HepG2 (cell line): Measurements from ENCODE around the gene PNKD. TPM values are rescaled to one million over a fixed set of nuclear protein-coding genes. Genes with fewer than 3 reads are reported as not detected.

Source experiments
- ATF5 ChIP-seq: sonication (generic); formaldehyde crosslinking; IDR thresholded peaks from 2 replicates; pipeline ENCODE4 v1.4.0; 2020; ENCODE audit warnings: mild to moderate bottlenecking, low read depth, missing genetic modification reagents
- CREM ChIP-seq, 2 experiments: sonication (generic) in 1 of 2; formaldehyde crosslinking in 1 of 2; IDR thresholded peaks; 2 replicates each; pipeline versions ENCODE4 v1.4.0 to v1.6.1; 2016 to 2020; ENCODE audit warnings: antibody characterized with exemption in 1 of 2, mild to moderate bottlenecking in 1 of 2, missing genetic modification reagents in 1 of 2
- GATA4 ChIP-seq: sonication (generic); IDR thresholded peaks from 2 replicates; pipeline ENCODE4 v1.6.1; 2016; ENCODE audit warnings: antibody characterized with exemption, low read depth, borderline replicate concordance
- GTF3A ChIP-seq: sonication (generic); formaldehyde crosslinking; conservative IDR thresholded peaks from 2 replicates; pipeline ENCODE4 v1.4.0; 2020; ENCODE audit warnings: mild to moderate bottlenecking, missing genetic modification reagents
- HNRNPUL1 ChIP-seq: fragments of 200-400 bp; formaldehyde crosslinking; IDR thresholded peaks from 2 replicates; pipeline ENCODE4 v1.6.1; 2017; ENCODE audit warnings: low read depth, mild to moderate bottlenecking, low read length, moderate library complexity
- IKZF1 ChIP-seq: fragments of 450-650 bp; IDR thresholded peaks from 2 replicates; pipeline ENCODE4 v1.7.1; 2016
- JUND ChIP-seq: sonication (generic); formaldehyde crosslinking; IDR thresholded peaks from 2 replicates; pipeline ENCODE4 v1.8.0; 2022; ENCODE audit warnings: mild to moderate bottlenecking, missing genetic modification reagents
- KDM6A ChIP-seq: IDR thresholded peaks from 2 replicates; pipeline ENCODE4 v1.6.1; 2016; ENCODE audit warnings: low read depth
- KLF16 ChIP-seq, 2 experiments: sonication (generic) in 1 of 2; formaldehyde crosslinking in 1 of 2; IDR thresholded peaks; 2 replicates each; pipeline versions ENCODE4 v1.6.1 to v1.8.0; 2016 to 2023; ENCODE audit warnings: missing genetic modification reagents in 2 of 2, missing compliant biosample characterization in 1 of 2
- MED13 ChIP-seq: sonication (generic); formaldehyde crosslinking; IDR thresholded peaks from 2 replicates; pipeline ENCODE4 v1.5.0; 2020; ENCODE audit warnings: missing genetic modification reagents
- MEIS1 ChIP-seq: sonication (generic); formaldehyde crosslinking; IDR thresholded peaks from 2 replicates; pipeline ENCODE4 v1.9.0; 2021; ENCODE audit warnings: mild to moderate bottlenecking, missing genetic modification reagents, moderate library complexity, borderline replicate concordance
- MIER3 ChIP-seq: IDR thresholded peaks from 2 replicates; pipeline ENCODE4 v1.6.1; 2016; ENCODE audit warnings: missing compliant biosample characterization, borderline replicate concordance
- MNT ChIP-seq: fragments of 450-650 bp; IDR thresholded peaks from 2 replicates; pipeline ENCODE4 v1.6.1; 2016
- MXD4 ChIP-seq: IDR thresholded peaks from 2 replicates; pipeline ENCODE4 v1.6.1; 2016; ENCODE audit warnings: mild to moderate bottlenecking, missing biosample characterization, missing genetic modification reagents
- MYPOP ChIP-seq: sonication (generic); formaldehyde crosslinking; IDR thresholded peaks from 2 replicates; pipeline ENCODE4 v1.8.1; 2023; ENCODE audit warnings: mild to moderate bottlenecking, moderate library complexity, missing genetic modification reagents
- NFRKB ChIP-seq: fragments of 450-650 bp; IDR thresholded peaks from 2 replicates; pipeline ENCODE4 v1.6.1; 2017
- PAWR ChIP-seq: sonication (generic); formaldehyde crosslinking; IDR thresholded peaks from 2 replicates; pipeline ENCODE4 v1.4.0; 2020; ENCODE audit warnings: missing genetic modification reagents, mild to moderate bottlenecking, borderline replicate concordance
- RAD21 ChIP-seq: fragments of 450-650 bp; formaldehyde crosslinking; IDR thresholded peaks from 2 replicates; pipeline ENCODE4 v1.5.0; 2020; ENCODE audit warnings: mild to moderate bottlenecking
- SNAPC5 ChIP-seq: sonication (generic); formaldehyde crosslinking; IDR thresholded peaks from 2 replicates; pipeline ENCODE4 v1.8.1; 2023; ENCODE audit warnings: mild to moderate bottlenecking, missing genetic modification reagents, borderline replicate concordance
- SRF ChIP-seq: IDR thresholded peaks from 2 replicates; pipeline ENCODE4 v1.6.1; 2011; ENCODE audit warnings: mild to moderate bottlenecking, low read depth, low read length, moderate library complexity
- TAF1 ChIP-seq: sonication (generic); formaldehyde crosslinking; IDR thresholded peaks from 2 replicates; pipeline ENCODE4 v1.4.0; 2020; ENCODE audit warnings: missing genetic modification reagents
- TCF7 ChIP-seq: sonication (generic); IDR thresholded peaks from 2 replicates; pipeline ENCODE4 v1.6.1; 2016; ENCODE audit warnings: antibody characterized with exemption, low read depth
- THAP11 ChIP-seq: IDR thresholded peaks from 2 replicates; pipeline ENCODE4 v1.6.1; 2016; ENCODE audit warnings: missing biosample characterization, missing genetic modification reagents
- XRCC5 ChIP-seq: fragments of 200-400 bp; formaldehyde crosslinking; optimal IDR thresholded peaks from 2 replicates; pipeline ENCODE3; 2017; ENCODE audit warnings: mild to moderate bottlenecking, low read length
- ZNF17 ChIP-seq: sonication (generic); formaldehyde crosslinking; IDR thresholded peaks from 2 replicates; pipeline ENCODE4 v1.5.0; 2020; ENCODE audit warnings: mild to moderate bottlenecking, missing genetic modification reagents
- ZNF33A ChIP-seq: sonication (generic); formaldehyde crosslinking; IDR thresholded peaks from 2 replicates; pipeline ENCODE4 v1.5.1; 2020; ENCODE audit warnings: missing genetic modification reagents, mild to moderate bottlenecking, moderate library complexity, borderline replicate concordance
- ZNF382 ChIP-seq: sonication (generic); formaldehyde crosslinking; IDR thresholded peaks from 2 replicates; pipeline ENCODE4 v1.5.0; 2020; ENCODE audit warnings: missing genetic modification reagents, mild to moderate bottlenecking, borderline replicate concordance
- ZNF460 ChIP-seq: sonication (generic); formaldehyde crosslinking; IDR thresholded peaks from 2 replicates; pipeline ENCODE4 v1.5.1; 2020; ENCODE audit warnings: missing genetic modification reagents, mild to moderate bottlenecking, borderline replicate concordance
- ZNF557 ChIP-seq: sonication (generic); formaldehyde crosslinking; IDR thresholded peaks from 2 replicates; pipeline ENCODE4 v1.4.0; 2020; ENCODE audit warnings: missing genetic modification reagents
- ZNF563 ChIP-seq: sonication (generic); formaldehyde crosslinking; IDR thresholded peaks from 2 replicates; pipeline ENCODE4 v1.8.0; 2022; ENCODE audit warnings: mild to moderate bottlenecking, moderate library complexity, missing genetic modification reagents
- ZNF615 ChIP-seq: sonication (generic); formaldehyde crosslinking; IDR thresholded peaks from 2 replicates; pipeline ENCODE4 v1.5.0; 2020; ENCODE audit warnings: mild to moderate bottlenecking, missing genetic modification reagents, borderline replicate concordance
- ZNF781 ChIP-seq: sonication (generic); formaldehyde crosslinking; IDR thresholded peaks from 2 replicates; pipeline ENCODE4 v1.5.1; 2020; ENCODE audit warnings: borderline replicate concordance, mild to moderate bottlenecking, missing genetic modification reagents; ENCODE audit errors: not compliant biosample characterization
- polyA plus RNA-seq, 8 experiments: library from polyadenylated mRNA; depleted of rRNA in 3 of 8; stranded (reverse) in 7 of 8; unstranded in 1 of 8; fragments of >200 nt; fragmentation: Illumina TruSeq in 4 of 8; extraction: Trizol in 4 of 8; gene quantifications; 2 replicates each; pipeline versions ENCODE4 v1.2.1 to v1.2.3, GENCODE V29; 2011 to 2016; ENCODE audit warnings: low read depth in 4 of 8, missing spikeins in 1 of 8, mixed read lengths in 1 of 8; ENCODE audit not compliant: insufficient read depth in 1 of 8
- total RNA-seq, 5 experiments: library from RNA; depleted of rRNA; stranded (reverse); fragments of >200 nt; fragmentation: Illumina TruSeq; extraction: Trizol; gene quantifications; 2 replicates each; pipeline ENCODE4 v1.2.3, GENCODE V29; 2016; ENCODE audit warnings: low read depth in 1 of 5

The PNKD gene
- total and polyA plus RNA-seq, 2 of the 13 experiments (the other 11 are each of a cell fraction or from before 2014, with no cell fraction given), result 55.9 to 80.4 TPM

GRCh38 chr2:218296847-218297246, 26.5 kb downstream of the PNKD start (continued):
- TF ChIP-seq MEIS1 (CRISPR knock-in tag) (no peak), MXD4 (CRISPR knock-in tag) (no peak), GATA4 (no peak), ZNF33A (no peak), TCF7 (no peak), IKZF1 (no peak), NFRKB (no peak), ZNF557 (CRISPR knock-in tag) (no peak), HNRNPUL1 (no peak), SNAPC5 (CRISPR knock-in tag) (no peak), JUND (CRISPR knock-in tag) (no peak), KLF16 (CRISPR knock-in tag; IDR thresholded peaks at IDR 0.05) (no peak), MIER3 (CRISPR knock-in tag) (no peak), MYPOP (CRISPR knock-in tag) (no peak; the same call in 1 of the 2 replicates), SRF (no peak), ZNF17 (CRISPR knock-in tag) (no peak), RAD21 (CRISPR knock-in tag) (peak; percentile 67; the same call in 1 of the 2 replicates), XRCC5 (no peak), MNT (no peak), ZNF563 (no peak), PAWR (CRISPR knock-in tag) (no peak), KDM6A (CRISPR knock-in tag) (no peak), ZNF460 (CRISPR knock-in tag) (no peak), TAF1 (CRISPR knock-in tag) (no peak), ATF5 (CRISPR knock-in tag) (no peak), ZNF382 (no peak), ZNF781 (peak; percentile 3), ZNF615 (no peak), CREM (IDR thresholded peaks at IDR 0.05) (peak; percentile 18; the same call in 1 of the 2 replicates), CREM (CRISPR knock-in tag; IDR thresholded peaks at IDR 0.05) (no peak), THAP11 (no peak), MED13 (no peak), GTF3A (no peak)
